ENCODE results near the gene AKAP12.
"Not testable (repeated sequence)": the region's sequence is repeated elsewhere in the genome, so short reads cannot be mapped to it uniquely, and the experiment has no call there.

Gene AKAP12

GRCh38 chr6:151310279-151310678 is 70.5 kb downstream of the AKAP12 start:
- H3K9ac ChIP-seq (ENCODE audit: low read length): no peak overlapping the region
- no peaks in the 10 kb centered on the region for H3K9me2 ChIP-seq (replicated peaks; ENCODE audit: insufficient read depth, low read length)
- no peaks in the 10 kb centered on the region for H3K36me3 ChIP-seq (replicated peaks; ENCODE audit: insufficient read depth, low read length)
- no peaks in the 10 kb centered on the region for H3K4me1 ChIP-seq (ENCODE audit: low read length)
- no peaks in the 10 kb centered on the region for H3F3A ChIP-seq (ENCODE audit: insufficient read depth, low read length)
- no peak for DNase-seq
- H3K4me2 ChIP-seq (ENCODE audit: low read depth, low read length): no peak overlapping the region
- H3K27me3 ChIP-seq (replicated peaks; ENCODE audit: insufficient read depth, low read length): no peaks in the 10 kb centered on the region
- H3K27ac ChIP-seq (ENCODE audit: low read length): no peak overlapping the region
- no peaks in the 10 kb centered on the region for H3K9me3 ChIP-seq (replicated peaks; ENCODE audit: insufficient read depth, low read length)
- TF ChIP-seq EZH2phosphoT487 (IDR thresholded peaks at IDR 0.05; ENCODE audit: low read length): no peak
- no peak for TF ChIP-seq EZH2 (optimal IDR thresholded peaks at IDR 0.05; ENCODE audit: low read depth, low read length)
- TF ChIP-seq, protein P1, sequence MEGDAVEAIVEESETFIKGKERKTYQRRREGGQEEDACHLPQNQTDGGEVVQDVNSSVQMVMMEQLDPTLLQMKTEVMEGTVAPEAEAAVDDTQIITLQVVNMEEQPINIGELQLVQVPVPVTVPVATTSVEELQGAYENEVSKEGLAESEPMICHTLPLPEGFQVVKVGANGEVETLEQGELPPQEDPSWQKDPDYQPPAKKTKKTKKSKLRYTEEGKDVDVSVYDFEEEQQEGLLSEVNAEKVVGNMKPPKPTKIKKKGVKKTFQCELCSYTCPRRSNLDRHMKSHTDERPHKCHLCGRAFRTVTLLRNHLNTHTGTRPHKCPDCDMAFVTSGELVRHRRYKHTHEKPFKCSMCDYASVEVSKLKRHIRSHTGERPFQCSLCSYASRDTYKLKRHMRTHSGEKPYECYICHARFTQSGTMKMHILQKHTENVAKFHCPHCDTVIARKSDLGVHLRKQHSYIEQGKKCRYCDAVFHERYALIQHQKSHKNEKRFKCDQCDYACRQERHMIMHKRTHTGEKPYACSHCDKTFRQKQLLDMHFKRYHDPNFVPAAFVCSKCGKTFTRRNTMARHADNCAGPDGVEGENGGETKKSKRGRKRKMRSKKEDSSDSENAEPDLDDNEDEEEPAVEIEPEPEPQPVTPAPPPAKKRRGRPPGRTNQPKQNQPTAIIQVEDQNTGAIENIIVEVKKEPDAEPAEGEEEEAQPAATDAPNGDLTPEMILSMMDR (IDR thresholded peaks at IDR 0.05; ENCODE audit: low read length): no peak
- H3K79me2 ChIP-seq (ENCODE audit: low read length): no peaks in the 10 kb centered on the region
- no peak overlapping the region for H3K4me3 ChIP-seq (ENCODE audit: low read length)
- H2AFZ ChIP-seq (ENCODE audit: low read length): no peak overlapping the region
- H4K20me1 ChIP-seq (ENCODE audit: insufficient read depth, low read length): no peaks in the 10 kb centered on the region

DNA sequence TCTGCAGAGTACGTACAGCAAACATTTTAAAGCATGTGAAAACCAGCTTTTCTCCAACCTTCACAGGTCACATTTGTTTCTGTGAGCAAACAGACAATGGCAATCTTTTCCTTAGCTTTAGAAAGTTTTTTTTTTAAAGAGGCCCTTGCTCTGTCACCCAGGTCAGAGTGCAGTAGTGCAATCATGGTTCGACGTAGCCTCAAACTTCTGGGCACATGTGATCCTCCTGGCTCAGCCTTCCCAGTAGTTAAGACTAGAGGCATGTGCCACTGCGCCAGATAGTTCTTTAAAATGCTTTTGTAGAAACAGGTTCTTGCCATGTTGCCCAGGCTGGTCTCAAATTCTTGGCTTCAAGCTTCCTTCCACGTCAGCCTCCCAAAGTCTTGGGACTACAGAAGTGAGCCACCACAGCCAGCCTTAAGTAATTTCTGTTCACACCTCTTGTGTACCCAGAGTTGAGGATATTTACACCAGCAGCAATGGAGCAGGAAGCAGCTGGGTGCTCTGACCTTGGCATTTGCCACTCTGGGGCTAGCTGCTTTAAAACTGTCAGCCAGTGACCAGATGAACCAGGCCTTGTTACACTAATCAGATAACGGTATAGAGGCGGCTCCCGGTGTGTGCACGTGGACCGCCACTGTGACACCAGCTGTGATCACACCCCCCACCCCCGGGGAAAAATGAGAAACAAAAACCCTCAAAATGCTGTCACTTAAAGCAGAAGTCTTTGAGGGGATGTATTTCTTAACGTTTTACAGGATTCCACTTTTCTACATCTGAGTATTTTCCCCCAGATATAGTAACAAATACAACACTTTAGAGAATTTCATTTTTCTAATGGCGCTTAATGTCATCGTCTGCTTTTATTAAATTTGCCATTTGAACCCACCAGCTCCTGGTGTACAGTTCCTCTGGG is 71.3 kb downstream of the AKAP12 start:
- no peaks in the 10 kb centered on the region for H3K4me1 ChIP-seq (ENCODE audit: low read length)
- H3K9me3 ChIP-seq (replicated peaks; ENCODE audit: insufficient read depth, low read length): no peaks in the 10 kb centered on the region
- no peak overlapping the region for H3K4me3 ChIP-seq (ENCODE audit: low read length)
- H3F3A ChIP-seq (ENCODE audit: insufficient read depth, low read length): no peaks in the 10 kb centered on the region
- no peak for DNase-seq
- no peak overlapping the region for H3K4me2 ChIP-seq (ENCODE audit: low read depth, low read length)
- H3K9me2 ChIP-seq (replicated peaks; ENCODE audit: insufficient read depth, low read length): no peaks in the 10 kb centered on the region
- H3K79me2 ChIP-seq (ENCODE audit: low read length): no peaks in the 10 kb centered on the region
- H4K20me1 ChIP-seq (ENCODE audit: insufficient read depth, low read length): no peaks in the 10 kb centered on the region
- H3K9ac ChIP-seq (ENCODE audit: low read length): no peak overlapping the region
- no peaks in the 10 kb centered on the region for H3K36me3 ChIP-seq (replicated peaks; ENCODE audit: insufficient read depth, low read length)
- no peak overlapping the region for H2AFZ ChIP-seq (ENCODE audit: low read length)
- H3K27me3 ChIP-seq (replicated peaks; ENCODE audit: insufficient read depth, low read length): no peaks in the 10 kb centered on the region
- H3K27ac ChIP-seq (ENCODE audit: low read length): no peak overlapping the region
- TF ChIP-seq EZH2phosphoT487 (IDR thresholded peaks at IDR 0.05; ENCODE audit: low read length) (no peak), EZH2 (optimal IDR thresholded peaks at IDR 0.05; ENCODE audit: low read depth, low read length) (no peak)
- TF ChIP-seq, protein P1 (IDR thresholded peaks at IDR 0.05; ENCODE audit: low read length): no peak

DNA sequence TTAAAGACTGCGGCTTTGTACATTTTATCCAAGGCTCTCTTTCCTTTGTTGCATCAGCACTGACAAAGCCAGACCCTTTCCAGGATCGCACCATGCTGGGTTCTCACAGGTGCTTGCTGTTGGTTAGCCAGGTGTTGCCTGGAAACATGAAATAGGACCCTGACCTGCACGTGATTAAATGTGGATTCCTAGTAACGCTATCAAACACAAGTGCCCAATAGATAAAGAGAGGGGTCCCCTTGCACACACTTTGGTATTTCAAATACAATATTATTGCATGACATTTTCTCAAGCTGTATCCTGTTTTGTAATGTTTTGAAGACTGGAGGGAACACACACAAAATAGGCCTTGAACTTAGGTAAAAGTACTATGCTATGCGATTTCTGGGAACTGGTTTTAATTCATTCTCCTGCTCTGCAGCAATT is 73.3 kb downstream of the AKAP12 start:
- Histone ChIP-seq H3K4me1 (ENCODE audit: low read length) (no peaks in the 10 kb centered on the region), H3K27ac (ENCODE audit: low read length) (no peak overlapping the region), H2AFZ (ENCODE audit: low read length) (no peak overlapping the region), H4K20me1 (ENCODE audit: insufficient read depth, low read length) (no peaks in the 10 kb centered on the region), H3K4me2 (ENCODE audit: low read depth, low read length) (no peak overlapping the region), H3F3A (ENCODE audit: insufficient read depth, low read length) (no peaks in the 10 kb centered on the region), H3K9me2 (replicated peaks; ENCODE audit: insufficient read depth, low read length) (no peaks in the 10 kb centered on the region), H3K9ac (ENCODE audit: low read length) (no peak overlapping the region), H3K36me3 (replicated peaks; ENCODE audit: insufficient read depth, low read length) (no peaks in the 10 kb centered on the region), H3K79me2 (ENCODE audit: low read length) (no peaks in the 10 kb centered on the region), H3K9me3 (replicated peaks; ENCODE audit: insufficient read depth, low read length) (no peaks in the 10 kb centered on the region), H3K4me3 (ENCODE audit: low read length) (no peak overlapping the region), H3K27me3 (replicated peaks; ENCODE audit: insufficient read depth, low read length) (no peaks in the 10 kb centered on the region)
- TF ChIP-seq EZH2phosphoT487 (IDR thresholded peaks at IDR 0.05; ENCODE audit: low read length): no peak
- TF ChIP-seq, protein P1 (IDR thresholded peaks at IDR 0.05; ENCODE audit: low read length): no peak
- no peak for TF ChIP-seq EZH2 (optimal IDR thresholded peaks at IDR 0.05; ENCODE audit: low read depth, low read length)
- DNase-seq: no peak

GRCh38 chr6:151315661-151316060 is 75.9 kb downstream of the AKAP12 start:
- H3K9me2 ChIP-seq (replicated peaks; ENCODE audit: insufficient read depth, low read length); H3F3A ChIP-seq (ENCODE audit: insufficient read depth, low read length); H3K4me1 ChIP-seq (ENCODE audit: low read length); H3K9me3 ChIP-seq (replicated peaks; ENCODE audit: insufficient read depth, low read length); H3K27ac ChIP-seq (ENCODE audit: low read length); H3K4me3 ChIP-seq (ENCODE audit: low read length); H3K4me2 ChIP-seq (ENCODE audit: low read depth, low read length); H3K27me3 ChIP-seq (replicated peaks; ENCODE audit: insufficient read depth, low read length); H4K20me1 ChIP-seq (ENCODE audit: insufficient read depth, low read length); H2AFZ ChIP-seq (ENCODE audit: low read length); H3K79me2 ChIP-seq (ENCODE audit: low read length); H3K9ac ChIP-seq (ENCODE audit: low read length); DNase-seq; H3K36me3 ChIP-seq (replicated peaks; ENCODE audit: insufficient read depth, low read length): not testable (repeated sequence)

Measured in MM.1S (cell line).